Measurements from ENCODE around the gene AADAT.

- TF ChIP-seq CTCF (IDR thresholded peaks at IDR 0.05) (no peak), EZH2 (IDR thresholded peaks at IDR 0.05) (no peak), EZH2phosphoT487 (IDR thresholded peaks at IDR 0.05) (no peak)
These were observed 24.9 kb upstream of the AADAT start for GRCh38 chr4:170114636-170115035.
